Activated T-cell treated with anti-CD3 and anti-CD28 coated beads, Interleukin-2, amount 50 U/mL, for 48 hours (primary cell): ENCODE results near the gene GPR55.

ENCODE experiments used
- DNase-seq, 2 experiments: peaks; one replicate each; pipeline ENCODE4 v3.0.0-alpha.2; 2020

The GPR55 gene

GRCh38 chr2:230949966-230950873 lies 25.2 kb upstream of the GPR55 start:
- DNase-seq, result peak; percentile 45 to 48

GRCh38 chr2:230947908-230948365 lies 22.9 kb upstream of the GPR55 start:
- DNase-seq, result peak in 1 of 2 experiments; percentile 24

- no peak for DNase-seq
Measured at GRCh38 chr2:230947235-230947576, 22.2 kb upstream of the GPR55 start.

- DNase-seq, result peak in 1 of 2 experiments; percentile 33
Measured at GRCh38 chr2:230946429-230947234, 21.6 kb upstream of the GPR55 start.

- DNase-seq, result peak; percentile 33 to 35
Measured at GRCh38 chr2:230944757-230945372, 19.8 kb upstream of the GPR55 start.

- peak; percentile 72 to 76 for DNase-seq
Measured at GRCh38 chr2:230944123-230944653, 19.1 kb upstream of the GPR55 start.

GRCh38 chr2:230942920-230943896 lies 18.2 kb upstream of the GPR55 start:
- DNase-seq, result peak; percentile 80

- DNase-seq, result peak in 1 of 2 experiments; percentile 19
Measured at GRCh38 chr2:230942371-230942770, 17.3 kb upstream of the GPR55 start.

- peak; percentile 14 to 16 for DNase-seq
Measured at GRCh38 chr2:230941202-230942180, 16.4 kb upstream of the GPR55 start.

GRCh38 chr2:230940471-230940815 lies 15.4 kb upstream of the GPR55 start:
- DNase-seq, result peak; percentile 5 to 14

GRCh38 chr2:230939691-230940470 lies 14.8 kb upstream of the GPR55 start:
- DNase-seq, result peak; percentile 7 to 13

- peak in 1 of 2 experiments; percentile 10 for DNase-seq
Measured at GRCh38 chr2:230939066-230939591, 14.1 kb upstream of the GPR55 start.

- DNase-seq, result peak; percentile 11 to 15
Measured at GRCh38 chr2:230938516-230939065, 13.5 kb upstream of the GPR55 start.

- DNase-seq, result no peak
Measured at GRCh38 chr2:230938098-230938497, 13.1 kb upstream of the GPR55 start.

- DNase-seq, result no peak
Measured at GRCh38 chr2:230937362-230937761, 12.3 kb upstream of the GPR55 start.

- peak in 1 of 2 experiments; percentile 7 for DNase-seq
Measured at GRCh38 chr2:230936243-230936642, 11.2 kb upstream of the GPR55 start.

- DNase-seq, result peak in 1 of 2 experiments; percentile 8
Measured at GRCh38 chr2:230935130-230935430, 10.0 kb upstream of the GPR55 start.

- peak in 1 of 2 experiments; percentile 9 for DNase-seq
Measured at GRCh38 chr2:230934231-230935129, 9.4 kb upstream of the GPR55 start.
